HG03442 (cell line): ENCODE measurements around the gene BMAL1.
"Not testable (repeated sequence)": the region's sequence is repeated elsewhere in the genome, so short reads cannot be mapped to it uniquely, and the experiment has no call there.

Experiments used
- ATAC-seq: cut with Tn5 transposase; IDR thresholded peaks from one replicate; pipeline ENCODE4 v1.9.1; 2021; ENCODE audit warnings: mild to moderate bottlenecking, moderate library complexity; ENCODE audit not compliant: unreplicated experiment

The BMAL1 gene

GRCh38 chr11:13436836-13437235 is 159.2 kb downstream of the BMAL1 start:
- ATAC-seq: not testable (repeated sequence)
